Right ventricle myocardium superior (tissue), 1 donor: ENCODE measurements around the gene MMADHC. TPM values are rescaled to one million over a fixed set of nuclear protein-coding genes. Genes with fewer than 3 reads are reported as not detected.
A peak's percentile ranks its signal among the peaks of the same experiment; 100 is the strongest.

Experiments used
- ATAC-seq: fragments of 200-7000 bp; cut with Tn5 transposase; one replicate; pipeline ENCODE4 v1.9.1; 2020; ENCODE audit warnings: mild to moderate bottlenecking; ENCODE audit not compliant: poor library complexity
- DNase-seq: peaks from one replicate; pipeline ENCODE4 v3.0.0-alpha.2; 2020
- intact Hi-C: fragments of 100-400 bp; cut with DNase I; formaldehyde crosslinking; loops from one replicate; pipeline ENCODE4 v1.11.2; 2022
- total RNA-seq: library from RNA; stranded (reverse); fragmentation: NEBNext Ultra II Directional; extraction: Animal tissue kit (Norgen Biotek cat#: 25700); gene quantifications from one replicate; pipeline ENCODE4 v1.2.1, GENCODE V29; 2021
- donor health status: DM: no; HTN: yes; CAD: no; lungs with severe emphysema.

Gene MMADHC
- total RNA-seq, 1 donor from 2014 or later: 115 TPM

DNA sequence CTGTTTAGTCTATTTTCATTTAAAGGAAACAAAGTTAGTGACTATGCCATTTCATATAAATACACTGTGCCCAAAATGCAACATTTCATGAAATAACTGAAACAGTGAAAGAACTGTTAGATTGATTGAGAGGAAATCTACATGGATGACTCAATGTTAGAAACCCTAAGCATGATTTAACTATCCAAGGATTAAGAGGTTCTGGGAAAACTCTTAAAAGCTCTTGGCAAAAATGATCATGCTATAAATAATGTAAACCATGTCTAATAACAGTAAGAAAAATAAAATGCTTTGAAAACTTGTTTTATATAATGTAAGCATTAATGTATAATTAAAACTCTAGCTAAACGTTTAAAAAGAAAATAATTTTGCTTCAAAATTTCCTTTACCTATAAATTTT, 23.5 kb downstream of the MMADHC start:
- no peak for ATAC-seq
- DNase-seq: no peak
- intact Hi-C loops: no loop called here

DNA sequence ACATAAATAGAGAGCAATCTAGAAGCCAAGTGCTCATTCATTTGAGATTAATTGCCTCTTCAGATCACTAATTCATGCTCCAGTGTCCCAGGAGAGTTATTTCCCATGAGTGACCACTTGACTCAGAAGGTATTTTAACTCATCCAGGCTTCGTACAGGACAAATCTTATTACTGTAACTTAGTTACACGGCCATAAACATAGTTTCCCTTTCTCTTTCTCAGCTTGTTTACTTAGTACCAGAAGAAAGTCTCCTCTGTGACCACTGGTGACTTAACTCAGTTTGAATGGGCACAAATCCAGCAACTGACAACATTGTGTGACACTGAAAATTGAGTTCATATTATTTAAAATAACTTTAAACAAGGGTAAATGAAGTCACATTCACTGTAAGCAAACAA, 25.3 kb downstream of the MMADHC start:
- ATAC-seq (peak; percentile 31), DNase-seq (no peak)
- intact Hi-C loops: no loop called here

DNA sequence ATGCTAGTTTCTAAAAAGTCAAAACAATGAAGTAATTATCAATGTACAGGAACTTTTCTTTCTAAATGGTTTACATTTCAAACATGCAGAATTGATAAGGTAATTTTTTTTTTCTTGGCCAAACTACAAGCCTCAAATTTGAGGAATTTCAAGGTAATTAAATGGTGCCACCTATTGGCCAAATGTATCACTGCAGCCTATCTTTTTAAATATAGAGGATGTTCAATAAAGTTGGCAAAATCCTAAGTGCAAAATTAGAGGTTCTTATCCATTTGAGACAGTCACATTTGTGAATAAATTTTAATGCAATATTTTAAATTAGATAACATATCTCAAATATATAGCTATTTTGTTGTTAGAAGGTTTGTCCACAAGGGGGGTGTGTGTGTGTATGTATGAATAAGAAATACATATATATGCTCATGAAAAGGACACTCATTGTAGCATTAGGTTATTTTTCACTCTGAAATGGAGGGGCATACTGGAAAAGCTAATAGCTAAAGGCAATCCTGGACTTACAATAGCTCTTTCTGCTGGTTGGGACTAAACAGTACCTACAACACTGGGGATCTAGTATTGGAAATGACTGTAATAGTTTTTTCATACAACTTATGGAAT, 26.2 kb downstream of the MMADHC start:
- intact Hi-C loops: loop anchor here (2.0 kb wide), 1 partner anchor 545 kb away; no protein-coding TSS in a partner anchor
- ATAC-seq (peak; percentile 39), DNase-seq (no peak)

DNA sequence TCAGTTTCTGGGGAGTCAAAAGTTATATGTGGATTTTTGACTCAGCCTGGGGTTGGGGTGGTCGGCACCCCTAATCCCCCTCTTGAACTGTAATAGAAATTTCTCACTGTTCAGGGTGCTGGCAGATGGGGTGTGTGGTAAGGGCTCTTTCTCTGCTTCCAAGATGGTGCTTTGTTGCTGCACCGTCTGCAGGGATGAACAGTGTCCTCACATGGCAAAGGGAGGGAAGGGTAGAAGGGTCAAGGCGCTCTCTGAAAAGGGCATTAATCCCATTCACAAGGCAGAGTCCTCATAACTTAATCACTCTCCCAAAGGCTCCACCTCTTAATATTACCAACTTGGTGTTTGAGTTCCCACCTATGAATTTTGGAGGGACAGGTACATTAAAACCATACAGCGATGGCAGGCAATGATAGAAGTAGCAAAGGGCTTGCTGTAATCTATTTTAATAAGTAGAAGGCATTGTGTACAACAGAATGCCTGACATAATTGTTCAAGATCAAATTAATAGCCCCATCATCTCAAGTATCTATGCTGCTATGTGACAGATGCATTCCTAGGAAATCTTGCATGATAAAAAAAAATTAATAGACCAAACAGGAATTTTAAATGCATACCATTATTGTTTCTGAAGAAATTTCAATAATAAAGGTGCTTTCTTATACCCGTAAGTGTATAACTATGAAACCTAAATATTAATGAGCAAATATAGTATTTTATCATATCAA, 28.1 kb downstream of the MMADHC start:
- DNase-seq: no peak
- ATAC-seq: no peak
- intact Hi-C loops: loop anchor here (2.0 kb wide), 1 partner anchor 543 kb away; no protein-coding TSS in a partner anchor

DNA sequence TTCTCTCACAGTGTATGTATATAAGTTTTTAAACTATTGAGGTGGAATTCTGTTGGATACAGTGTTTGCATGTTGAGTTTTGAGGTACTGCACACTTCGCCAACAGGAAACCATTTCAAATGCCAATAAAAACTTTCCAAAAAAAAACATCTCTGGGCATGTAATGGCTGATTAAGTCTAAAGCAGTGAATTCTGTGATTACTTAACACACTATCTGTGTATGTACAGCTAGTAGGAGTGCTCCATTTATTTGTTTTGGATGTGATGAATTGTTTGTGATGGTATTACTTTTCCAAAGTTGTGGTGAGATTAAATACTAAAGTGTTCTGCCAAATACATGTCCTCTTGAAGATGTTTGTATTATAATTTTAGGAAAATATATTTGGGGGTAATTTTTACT, 31.1 kb downstream of the MMADHC start:
- DNase-seq (no peak), ATAC-seq (no peak)
- intact Hi-C loops: no loop called here

DNA sequence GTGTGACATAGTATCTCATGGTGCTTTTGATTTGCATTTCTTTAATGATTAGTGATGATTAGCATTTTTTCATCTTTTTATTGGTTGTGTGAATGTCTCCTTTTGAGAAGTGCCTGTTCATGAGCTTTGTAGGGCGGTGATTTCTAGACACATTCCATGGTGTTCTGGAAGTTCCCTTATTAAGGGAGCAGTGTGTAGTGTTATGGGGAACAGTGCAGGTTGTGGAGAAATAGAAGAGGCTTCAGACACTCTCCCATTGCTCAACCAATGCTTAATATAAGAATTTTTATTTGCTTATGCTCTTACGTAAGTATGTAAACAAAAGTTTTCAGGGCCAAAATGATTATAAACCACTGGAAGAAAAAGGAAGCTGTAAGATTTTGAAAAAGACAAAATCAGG, 34.7 kb downstream of the MMADHC start:
- no peak for ATAC-seq
- intact Hi-C loops: no loop called here
- DNase-seq: no peak

DNA sequence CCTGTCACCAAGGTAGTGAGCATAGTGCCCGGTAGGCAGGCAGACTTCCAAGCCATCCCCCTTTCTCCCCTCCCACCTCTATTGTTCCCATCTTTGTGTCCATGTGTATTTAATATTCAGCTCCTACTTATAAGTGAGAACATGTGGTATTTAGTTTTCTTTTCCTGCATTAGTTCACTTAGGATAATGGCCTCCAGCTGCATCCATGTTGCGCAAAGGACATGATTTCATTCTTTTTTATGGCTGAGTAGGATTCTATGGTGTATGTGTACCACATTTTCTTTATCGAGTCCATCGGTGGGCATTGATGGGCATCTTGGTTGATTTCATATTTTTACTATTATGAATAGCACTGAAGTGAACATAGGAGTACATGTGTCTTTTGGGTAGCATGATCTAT, 35.3 kb downstream of the MMADHC start:
- intact Hi-C loops: no loop called here
- no peak for DNase-seq
- ATAC-seq: no peak

DNA sequence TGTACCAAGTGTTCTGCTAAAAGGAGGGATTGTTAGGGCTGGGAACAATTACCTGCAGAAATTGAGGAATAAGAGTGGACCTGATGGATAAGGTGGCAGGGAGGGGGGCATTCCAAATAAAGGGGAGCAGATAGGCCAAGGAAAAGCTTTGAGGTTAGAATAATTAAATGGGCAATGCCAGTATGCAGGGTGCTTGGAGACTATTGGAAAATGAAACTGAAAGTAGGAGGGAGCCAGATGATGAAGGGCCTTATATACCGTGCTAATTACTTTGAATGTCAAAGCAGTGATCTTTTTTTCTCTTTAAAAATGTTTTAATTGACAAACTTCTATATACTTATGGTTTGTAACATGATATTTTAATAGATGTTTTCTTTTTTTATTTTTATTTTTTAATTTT, 42.9 kb downstream of the MMADHC start:
- no peak for DNase-seq
- no peak for ATAC-seq
- intact Hi-C loops: no loop called here

DNA sequence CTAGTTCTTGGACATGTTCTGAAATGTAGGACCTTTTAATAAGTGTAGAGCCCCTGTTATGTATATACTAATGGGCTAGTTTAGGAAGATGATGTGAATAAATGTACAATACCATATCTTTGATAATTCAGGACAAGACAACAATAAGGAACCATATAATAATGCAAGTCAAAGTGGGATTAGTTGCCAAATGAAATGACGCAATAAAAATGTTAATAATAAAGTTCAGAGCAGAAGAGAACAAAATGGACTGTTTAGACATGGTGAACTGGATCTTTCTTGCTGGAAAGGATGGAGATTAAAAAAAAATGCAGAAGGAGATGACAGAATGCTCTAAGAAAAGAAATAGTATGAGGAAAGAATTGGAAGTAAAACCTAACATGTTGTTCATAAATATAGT, 43.7 kb downstream of the MMADHC start:
- DNase-seq (no peak), ATAC-seq (no peak)
- intact Hi-C loops: no loop called here

DNA sequence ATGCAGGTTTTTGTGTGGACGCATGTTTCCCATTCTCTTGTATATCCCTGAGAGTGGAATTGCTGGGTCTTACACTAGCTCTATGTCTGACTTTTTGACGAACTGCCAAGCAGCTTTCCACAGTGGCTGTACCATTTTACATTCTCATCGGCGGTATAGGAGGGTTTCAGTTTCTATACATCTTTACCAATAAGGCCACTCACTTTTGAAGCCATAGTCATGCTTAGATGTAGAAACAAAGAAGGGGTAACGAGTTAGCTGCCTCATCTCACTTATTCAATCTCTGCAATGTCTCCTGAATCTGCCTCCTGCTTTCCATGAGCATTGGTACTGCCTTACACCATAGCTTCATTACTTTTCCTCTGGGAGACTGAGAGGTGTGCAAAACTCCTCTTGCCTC, 47.4 kb downstream of the MMADHC start:
- intact Hi-C loops: no loop called here
- no peak for ATAC-seq
- DNase-seq: no peak

DNA sequence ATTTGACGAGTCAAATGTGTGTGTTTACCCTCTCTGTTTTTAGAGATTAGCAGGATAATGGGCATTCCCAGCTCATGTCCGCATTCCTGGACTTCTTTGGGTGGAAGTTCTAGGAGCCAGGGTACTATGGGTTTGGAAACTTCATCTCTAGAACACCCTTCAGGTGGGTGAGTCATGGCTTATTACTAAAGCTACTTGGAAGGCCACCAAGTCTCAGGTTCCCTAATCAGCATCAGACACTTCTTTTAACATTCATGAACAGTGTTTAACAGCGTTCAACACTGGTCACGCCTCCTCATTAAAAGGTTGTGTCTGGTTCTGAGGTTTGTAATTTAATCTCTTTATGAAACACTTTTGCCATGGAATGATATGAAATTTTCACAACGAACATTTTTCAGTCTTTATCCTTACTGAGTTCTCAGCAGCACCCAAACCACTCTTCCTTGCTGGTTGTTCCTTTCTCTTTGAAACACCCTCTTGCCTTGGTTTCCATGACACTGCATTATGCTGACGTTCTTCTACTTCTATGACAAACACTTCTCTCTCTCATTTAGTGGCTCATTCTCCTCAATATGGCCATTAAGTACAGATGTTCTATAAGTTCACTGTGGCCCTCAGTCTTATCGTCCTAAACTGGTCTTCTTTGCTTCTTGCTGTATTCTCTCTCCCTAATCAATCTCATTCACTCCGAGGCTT, 49.3 kb downstream of the MMADHC start:
- intact Hi-C loops: no loop called here
- ATAC-seq: no peak
- no peak for DNase-seq

DNA sequence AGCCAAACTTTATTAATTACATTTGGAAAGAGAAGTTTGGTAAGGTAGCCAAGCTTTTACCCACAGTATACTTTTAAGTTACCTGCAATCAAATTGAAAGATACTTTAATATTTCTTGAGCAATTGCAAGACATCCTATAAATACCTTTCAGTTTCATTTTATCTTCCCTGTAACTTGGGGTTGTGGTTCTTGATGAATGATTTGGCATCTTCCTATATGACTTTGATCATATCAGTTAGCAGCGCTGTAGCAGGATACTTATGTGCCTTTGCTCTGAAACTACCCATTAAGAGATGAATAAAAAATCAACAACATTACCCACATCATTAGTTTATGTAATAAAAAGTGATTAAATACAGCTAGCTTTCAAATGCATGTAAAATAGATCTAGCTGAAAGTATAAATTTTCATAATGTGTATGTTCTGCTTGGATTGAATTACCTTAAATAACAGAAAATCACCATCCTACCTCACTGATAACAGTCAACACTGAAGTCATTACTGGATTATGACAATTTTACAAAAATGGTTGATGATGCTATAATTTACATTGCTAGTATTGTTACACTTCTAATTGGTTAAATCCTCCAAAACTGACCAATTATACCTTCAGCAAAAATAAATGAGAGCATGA, 50.4 kb downstream of the MMADHC start:
- DNase-seq (no peak), ATAC-seq (no peak)
- intact Hi-C loops: no loop called here

DNA sequence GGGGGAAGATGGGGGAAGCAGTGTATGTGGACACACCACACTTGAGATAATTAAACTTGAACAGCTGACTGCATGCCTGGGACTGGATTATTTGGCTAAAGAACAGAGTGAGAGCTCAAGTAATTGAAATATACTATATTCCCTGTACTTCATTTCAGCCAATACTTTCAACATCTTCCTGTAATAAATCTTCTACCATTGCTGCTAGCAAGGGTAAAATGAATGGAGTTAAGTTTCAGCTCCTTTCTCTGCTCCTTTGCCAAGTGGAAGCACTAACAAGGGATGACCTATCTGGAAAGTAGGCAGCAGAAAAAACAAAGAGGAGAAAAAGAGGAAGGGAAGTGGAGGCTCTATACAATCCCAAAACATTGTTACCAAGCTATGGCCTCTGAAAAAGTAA, 50.9 kb downstream of the MMADHC start:
- DNase-seq (no peak), ATAC-seq (no peak)
- intact Hi-C loops: no loop called here

DNA sequence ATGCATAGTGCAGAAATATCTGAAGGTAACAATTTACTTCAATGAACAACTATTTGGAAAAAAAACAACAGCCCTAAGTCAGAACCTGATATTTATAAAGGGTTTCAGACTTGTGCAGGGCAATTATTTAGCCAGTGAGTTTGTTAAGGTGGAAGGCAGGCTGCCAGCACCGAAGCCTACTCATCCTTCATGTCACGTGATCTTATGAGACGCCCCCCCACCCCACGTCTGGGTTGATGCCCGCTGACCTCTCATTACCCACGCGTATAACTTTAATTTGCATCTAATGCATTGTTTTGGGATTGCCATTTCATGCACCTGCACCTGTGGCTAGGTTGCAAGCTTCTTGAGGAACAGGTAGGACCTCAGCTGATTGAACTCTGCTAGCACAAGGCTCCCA, 52.9 kb downstream of the MMADHC start:
- no peak for ATAC-seq
- DNase-seq: no peak
- intact Hi-C loops: no loop called here

DNA sequence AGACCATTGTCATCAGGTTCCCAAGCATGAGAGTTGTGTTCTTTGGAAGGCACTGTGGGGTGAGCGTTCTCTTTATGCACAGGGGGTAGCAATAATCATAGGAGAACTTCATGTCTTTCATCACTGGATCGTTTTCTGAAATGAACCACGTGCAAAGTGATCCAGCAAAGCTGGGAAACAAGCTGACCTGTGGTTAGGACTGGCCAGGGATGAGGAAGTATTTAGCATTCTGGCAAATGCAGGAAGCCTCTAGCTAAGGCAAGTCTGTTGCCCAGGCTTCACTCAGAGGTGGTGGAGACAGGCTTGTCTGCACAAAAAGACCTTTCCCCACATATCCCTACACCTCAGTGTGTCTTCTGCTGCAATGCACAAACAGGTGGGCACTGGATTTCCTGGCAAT, 58.6 kb downstream of the MMADHC start:
- ATAC-seq (no peak), DNase-seq (no peak)
- intact Hi-C loops: no loop called here

DNA sequence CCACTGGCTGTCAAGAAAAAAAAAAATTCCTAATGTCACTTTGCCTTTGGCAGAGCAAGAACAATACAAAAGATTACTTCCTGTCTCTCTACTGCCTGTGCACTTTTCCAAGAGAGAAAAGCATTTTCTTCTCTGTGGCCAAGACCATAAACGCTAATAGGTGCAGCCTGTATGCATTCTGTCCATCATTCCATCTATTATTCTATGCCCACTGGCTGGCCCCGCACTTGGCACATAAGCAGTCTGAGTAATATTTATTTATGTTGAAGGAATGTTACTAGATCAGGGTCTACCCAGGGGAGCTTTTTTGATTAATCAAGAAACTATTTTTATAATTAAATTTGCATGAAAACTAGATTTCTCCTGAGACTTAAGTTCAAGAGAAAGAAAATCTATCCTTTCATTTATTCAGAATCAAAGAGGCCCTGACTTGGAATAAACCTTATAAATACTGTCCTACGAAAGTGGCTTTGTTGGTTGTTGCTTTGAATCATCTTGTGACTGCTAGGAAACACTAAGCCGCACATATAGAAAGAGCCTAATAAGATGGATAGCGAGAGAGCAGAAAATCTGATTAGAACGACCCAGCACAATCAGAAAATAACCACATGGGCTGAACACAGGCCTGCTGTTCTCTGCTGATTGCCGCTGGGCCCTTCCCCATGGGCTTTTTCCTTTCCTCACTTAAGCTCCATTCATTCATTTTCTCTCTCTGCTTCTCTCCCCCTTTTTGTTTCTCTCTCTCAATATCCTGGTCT, 59.4 kb downstream of the MMADHC start:
- intact Hi-C loops: no loop called here
- DNase-seq (no peak), ATAC-seq (no peak)

DNA sequence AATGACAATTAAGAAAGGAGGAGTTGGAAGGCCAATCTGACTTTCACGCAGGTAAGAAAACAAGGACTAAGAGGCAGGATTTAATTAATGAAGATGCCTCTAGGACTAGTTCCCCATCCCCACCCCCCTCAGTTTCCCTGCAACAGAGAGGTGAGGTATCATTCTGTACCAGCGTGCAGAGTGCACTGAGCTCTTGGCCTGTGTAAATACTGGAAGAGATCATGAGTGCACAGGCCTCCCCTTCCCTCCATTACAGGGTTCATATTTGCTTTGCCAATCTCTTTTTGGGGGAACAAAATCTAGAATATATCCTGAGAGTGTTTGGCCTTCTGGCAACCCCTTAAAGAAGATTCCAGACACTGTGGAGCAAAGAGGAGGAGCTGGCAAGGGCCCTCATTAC, 60.9 kb downstream of the MMADHC start:
- intact Hi-C loops: no loop called here
- no peak for ATAC-seq
- DNase-seq: no peak

DNA sequence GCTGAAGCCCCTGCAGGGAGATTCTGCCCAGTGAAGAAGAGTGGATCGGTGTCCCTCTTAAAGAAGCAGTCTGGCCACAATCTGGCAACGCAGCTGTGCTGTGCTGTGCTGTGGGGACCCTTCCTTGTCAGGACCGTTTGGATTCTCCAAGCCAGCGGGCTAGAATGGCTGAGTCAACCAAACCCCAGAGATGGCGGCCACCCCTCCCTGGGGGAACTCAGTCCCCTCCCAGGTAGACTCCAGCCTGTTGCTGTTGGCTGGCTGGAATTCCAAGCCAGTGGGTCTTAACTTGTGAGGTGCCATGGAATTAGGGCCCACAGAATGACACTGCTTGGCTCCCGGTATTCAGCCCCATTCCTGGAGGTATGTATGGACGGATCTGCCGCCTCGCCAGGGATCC, 62.3 kb downstream of the MMADHC start:
- intact Hi-C loops: no loop called here
- no peak for ATAC-seq

More for the DNA sequence above, 62.3 kb downstream of the MMADHC start:
- DNase-seq: no peak
